Ovary (tissue), 9 donors: ENCODE measurements around the gene ARFGAP1. TPM values are rescaled to one million over a fixed set of nuclear protein-coding genes. Genes with fewer than 3 reads are reported as not detected.

Source experiments
- DNase-seq, 5 donors: peaks; one replicate each; pipeline ENCODE4 v3.0.0-alpha.2; 2019 to 2020
- H3K27ac ChIP-seq, 2 donors: fragments of 200-600 bp; one replicate each; pipeline versions ENCODE4 v1.5.1 to v1.8.0; 2019 to 2022
- H3K27me3 ChIP-seq: fragments of 200-600 bp; one replicate; pipeline ENCODE4 v1.8.0; 2022
- H3K36me3 ChIP-seq: fragments of 200-600 bp; sonication (generic); one replicate; pipeline ENCODE4 v1.5.1; 2019
- H3K4me1 ChIP-seq: one replicate; pipeline ENCODE4 v1.8.1; 2013; ENCODE audit warnings: mild to moderate bottlenecking, moderate library complexity; ENCODE audit not compliant: insufficient read depth
- H3K4me3 ChIP-seq: fragments of 200-600 bp; sonication (generic); one replicate; pipeline ENCODE4 v1.5.1; 2017
- H3K9me3 ChIP-seq, 2 donors: fragments of 200-600 bp in 1 of 2; sonication (generic) in 1 of 2; one replicate each; pipeline versions ENCODE4 v1.5.1 to v1.8.1; 2013 to 2019; ENCODE audit warnings: mild to moderate bottlenecking in 1 of 2, moderate library complexity in 1 of 2
- CTCF ChIP-seq, 3 donors: fragments of 450-650 bp in 2 of 3; fragments of 200-600 bp in 1 of 3; IDR thresholded peaks; one replicate each; pipeline versions ENCODE4 v1.5.1 to v1.8.0; 2016 to 2022; ENCODE audit warnings: antibody characterized with exemption in 3 of 3, mild to moderate bottlenecking in 1 of 3
- EP300 ChIP-seq: sonication (generic); formaldehyde crosslinking; IDR thresholded peaks from one replicate; pipeline ENCODE4 v1.6.1; 2017; ENCODE audit warnings: antibody characterized with exemption
- POLR2A ChIP-seq: fragments of 450-650 bp; IDR thresholded peaks from one replicate; pipeline ENCODE4 v1.6.1; 2017; ENCODE audit warnings: antibody characterized with exemption, mild to moderate bottlenecking, moderate library complexity
- WGBS, 3 donors: extraction: QIAGEN DNeasy Blood & Tissue Kit in 1 of 3; methylation state at CpG; one replicate each; pipeline versions ENCODE4 v1.1.5 to v1.1.7; 2013 to 2017; 5-methylcytosine and 5-hydroxymethylcytosine counted together
- intact Hi-C, 4 donors: fragments of 100-400 bp; cut with DNase I; formaldehyde crosslinking; loops; one replicate each; pipeline versions ENCODE4 v1.11.0 to v1.15.1; 2022 to 2023
- polyA plus RNA-seq, 2 donors: library from polyadenylated mRNA; stranded (reverse); fragments of 200-250 nt in 1 of 2; fragments of 350-450 nt in 1 of 2; fragmentation: Illumina TruSeq in 1 of 2; extraction: RNeasy Lipid Tissue Mini Kit (QIAGEN cat#74804) in 1 of 2; gene quantifications; one replicate each; pipeline ENCODE4 v1.2.3, GENCODE V29; 2013 to 2014
- total RNA-seq, 7 donors: library from RNA; depleted of rRNA in 2 of 7; stranded (reverse); fragments of >200 nt in 2 of 7; fragmentation: NEBNext Ultra II Directional in 3 of 7; extraction: Animal tissue kit (Norgen Biotek cat#: 25700) in 3 of 7; gene quantifications; one replicate each; pipeline versions ENCODE4 v1.1.0 to v1.2.4, GENCODE V29; 2016 to 2023
- donor health status: DM: no; HTN: no; CAD: no; lungs with moderate emphysema.
- donor health status: DM: no; HTN: no; CAD: no.
- donor health status: Bipolar disorder and iron deficiency.
- donor health status: DM: yes; HTN: yes; CAD: no.
- donor health status: DM: no; HTN: no; CAD: no.
- donor health status: DM: yes; HTN: yes; CAD: no.

Gene ARFGAP1
- total and polyA plus RNA-seq, 9 donors, result 18.9 to 80.2 (median 68.7) TPM

GRCh38 chr20:63311833-63312243, 39.2 kb downstream of the ARFGAP1 start:
- DNase-seq, result no peak
- no peaks in the 10 kb centered on the region for H3K27me3 ChIP-seq
- H3K36me3 ChIP-seq, result no peaks in the 10 kb centered on the region
- H3K4me3 ChIP-seq, result no peak overlapping the region
- H3K27ac ChIP-seq, result no peak overlapping the region
- H3K9me3 ChIP-seq, result no peaks in the 10 kb centered on the region
- intact Hi-C loops, result loop anchor here in 1 of 4 donors (2.0 kb wide), 1 partner anchor 69 kb away; no protein-coding TSS in a partner anchor
- TF ChIP-seq CTCF (IDR thresholded peaks at IDR 0.05) (no peak), POLR2A (no peak), EP300 (no peak)
- 69 to 84% (median 76%) methylated on average over 15 to 18 of the region's 18 CpGs for WGBS, 3 donors
- H3K4me1 ChIP-seq, result no peaks in the 10 kb centered on the region

- Histone ChIP-seq H3K36me3 (no peaks in the 10 kb centered on the region), H3K9me3 (no peaks in the 10 kb centered on the region), H3K27ac (no peak overlapping the region), H3K4me3 (no peak overlapping the region), H3K4me1 (no peaks in the 10 kb centered on the region), H3K27me3 (no peaks in the 10 kb centered on the region)
- TF ChIP-seq POLR2A (no peak), CTCF (IDR thresholded peaks at IDR 0.05) (no peak), EP300 (no peak)
- WGBS, 3 donors, result 46 to 54% (median 51%) methylated on average over 9 of the region's 9 CpGs
- intact Hi-C loops, result no loop called here
- DNase-seq, result no peak
These were observed 39.7 kb downstream of the ARFGAP1 start for GRCh38 chr20:63312273-63312672.

GRCh38 chr20:63312690-63313348, 40.2 kb downstream of the ARFGAP1 start:
- H3K36me3 ChIP-seq, result no peaks in the 10 kb centered on the region
- no peaks in the 10 kb centered on the region for H3K9me3 ChIP-seq
- 35 to 38% (median 36%) methylated on average over 18 to 22 of the region's 22 CpGs for WGBS, 3 donors
- TF ChIP-seq POLR2A (no peak), EP300 (no peak)
- H3K27ac ChIP-seq, result no peak overlapping the region
- intact Hi-C loops, result no loop called here
- H3K4me1 ChIP-seq, result no peaks in the 10 kb centered on the region
- no peak overlapping the region for H3K4me3 ChIP-seq
- peak in 4 of 5 donors; percentile 43 to 80 (median 62) for DNase-seq
- no peaks in the 10 kb centered on the region for H3K27me3 ChIP-seq

GRCh38 chr20:63313349-63314014, 40.9 kb downstream of the ARFGAP1 start:
- TF ChIP-seq EP300 (no peak), CTCF (IDR thresholded peaks at IDR 0.05) (no peak)
- Histone ChIP-seq H3K27me3 (no peaks in the 10 kb centered on the region), H3K9me3 (no peaks in the 10 kb centered on the region), H3K4me3 (no peak overlapping the region), H3K36me3 (no peaks in the 10 kb centered on the region), H3K4me1 (no peaks in the 10 kb centered on the region), H3K27ac (no peak overlapping the region)
- peak in 1 of 5 donors; percentile 19 for DNase-seq
- intact Hi-C loops, result no loop called here
- 82 to 87% (median 87%) methylated on average over 25 of the region's 25 CpGs for WGBS, 3 donors

GRCh38 chr20:63314015-63314471, 41.4 kb downstream of the ARFGAP1 start:
- no peak overlapping the region for H3K4me3 ChIP-seq
- no peak for DNase-seq
- no peaks in the 10 kb centered on the region for H3K36me3 ChIP-seq
- intact Hi-C loops, result no loop called here
- no peaks in the 10 kb centered on the region for H3K9me3 ChIP-seq
- H3K27me3 ChIP-seq, result no peaks in the 10 kb centered on the region
- 77 to 88% (median 80%) methylated on average over 9 of the region's 9 CpGs for WGBS, 3 donors
- H3K27ac ChIP-seq, result no peak overlapping the region
- H3K4me1 ChIP-seq, result no peaks in the 10 kb centered on the region
- no peak for TF ChIP-seq CTCF (IDR thresholded peaks at IDR 0.05)
- no peak for TF ChIP-seq EP300
- no peak for TF ChIP-seq POLR2A
